ENCODE results near the gene NAGLU.
A peak's percentile ranks its signal among the peaks of the same experiment; 100 is the strongest.
"Not testable (repeated sequence)": the region's sequence is repeated elsewhere in the genome, so short reads cannot be mapped to it uniquely, and the experiment has no call there.

The NAGLU gene

GRCh38 chr17:42544874-42545283, 8.8 kb downstream of the NAGLU start:
- FAIRE-seq (no peak), DNase-seq (ENCODE audit: insufficient read length, low spot score) (no peak)
- TF ChIP-seq POLR2A (IDR thresholded peaks at IDR 0.05; ENCODE audit: low read depth, low read length): no peak

DNA sequence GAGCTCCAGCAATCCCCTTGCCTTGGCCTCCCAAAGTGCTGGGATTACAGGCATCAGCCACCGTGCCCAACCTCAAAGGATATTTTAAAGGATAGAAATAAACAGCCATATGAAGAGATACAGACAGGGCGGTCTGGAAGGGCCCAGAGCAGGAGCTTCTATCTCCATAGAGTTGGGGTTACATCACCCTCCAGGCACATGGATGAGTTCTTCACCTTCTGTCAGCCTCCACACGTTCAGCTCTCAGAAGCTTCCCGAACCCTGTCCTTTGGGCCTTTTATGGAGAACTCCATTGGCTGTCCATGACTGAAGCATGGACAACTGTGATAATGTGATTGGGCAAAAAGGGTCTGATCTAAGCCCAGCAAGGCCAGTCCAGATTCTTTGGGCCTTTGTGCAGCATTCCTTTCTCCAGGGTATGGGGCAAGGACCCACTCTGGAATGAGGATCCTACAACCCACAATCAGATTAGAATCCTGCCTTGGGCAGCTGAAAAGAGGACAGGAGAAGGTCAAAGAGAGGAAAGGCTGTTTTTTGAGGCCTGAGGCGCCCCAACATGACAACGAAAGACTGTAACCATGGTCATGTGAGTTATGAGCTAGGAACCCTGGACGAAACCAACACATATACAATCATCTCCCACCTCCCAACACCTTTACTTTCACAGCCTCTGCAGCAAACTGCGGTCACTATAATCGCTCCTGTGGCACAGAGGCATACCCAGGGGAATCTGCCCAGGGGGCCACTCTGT, 9.9 kb downstream of the NAGLU start:
- FAIRE-seq: not testable (repeated sequence)

DNA sequence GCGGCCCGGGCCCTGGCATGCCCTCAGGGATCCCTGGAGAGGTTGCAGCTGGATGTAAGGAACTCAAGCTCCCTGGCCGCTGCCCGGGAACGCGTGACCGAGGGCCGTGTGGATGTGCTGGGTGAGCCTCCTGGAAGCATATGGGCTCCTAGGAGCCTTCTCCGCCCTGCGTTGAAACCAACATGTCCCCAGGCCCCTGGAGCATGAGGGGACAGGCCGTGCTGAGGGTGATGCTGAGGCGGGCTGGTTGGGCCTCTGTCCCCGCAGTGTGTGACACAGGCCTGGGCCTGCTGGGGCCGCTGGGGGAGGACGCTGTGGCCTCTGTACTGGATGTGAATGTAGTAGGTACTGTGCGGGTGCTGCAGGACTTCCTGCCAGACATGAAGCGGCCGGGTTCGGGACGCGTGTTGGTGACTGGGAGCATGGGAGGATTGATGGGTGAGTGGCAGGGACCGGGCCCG, 11.0 kb downstream of the NAGLU start:
- DNase-seq (ENCODE audit: insufficient read length, low spot score): no peak

More for the DNA sequence above, 9.9 kb downstream of the NAGLU start:
- not testable (repeated sequence) for DNase-seq (ENCODE audit: insufficient read length, low spot score)

DNA sequence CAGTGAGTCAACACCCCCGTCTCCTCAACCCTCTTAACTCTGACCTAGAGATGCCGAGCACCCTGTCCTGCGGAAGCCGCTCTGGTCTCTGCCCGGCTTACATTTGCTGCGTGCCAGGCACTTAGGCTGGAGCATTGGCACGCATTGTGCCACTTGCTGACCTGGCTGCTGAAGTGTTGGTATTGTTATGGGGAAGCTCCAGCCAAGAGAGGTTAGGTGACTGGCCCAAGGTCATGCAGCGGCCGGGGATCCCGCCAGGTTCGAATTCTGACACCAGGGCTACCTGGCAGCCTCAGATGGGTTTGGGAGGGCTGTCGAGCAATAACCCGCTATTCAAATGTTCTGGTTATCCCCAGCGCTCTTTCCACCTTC, 11.6 kb downstream of the NAGLU start:
- DNase-seq (ENCODE audit: insufficient read length, low spot score) (no peak), FAIRE-seq (no peak)
- no peak for TF ChIP-seq POLR2A (IDR thresholded peaks at IDR 0.05; ENCODE audit: low read depth, low read length)

More for the DNA sequence above, 11.0 kb downstream of the NAGLU start:
- TF ChIP-seq POLR2A (IDR thresholded peaks at IDR 0.05; ENCODE audit: low read depth, low read length): no peak
- FAIRE-seq: no peak

GRCh38 chr17:42548070-42548837, 12.2 kb downstream of the NAGLU start:
- no peak for FAIRE-seq

GRCh38 chr17:42548993-42549755, 13.1 kb downstream of the NAGLU start:
- DNase-seq (ENCODE audit: insufficient read length, low spot score): no peak
- no peak for TF ChIP-seq POLR2A (IDR thresholded peaks at IDR 0.05; ENCODE audit: low read depth, low read length)
- FAIRE-seq: no peak

More at GRCh38 chr17:42548070-42548837, 12.2 kb downstream of the NAGLU start:
- no peak for TF ChIP-seq POLR2A (IDR thresholded peaks at IDR 0.05; ENCODE audit: low read depth, low read length)
- no peak for DNase-seq (ENCODE audit: insufficient read length, low spot score)

DNA sequence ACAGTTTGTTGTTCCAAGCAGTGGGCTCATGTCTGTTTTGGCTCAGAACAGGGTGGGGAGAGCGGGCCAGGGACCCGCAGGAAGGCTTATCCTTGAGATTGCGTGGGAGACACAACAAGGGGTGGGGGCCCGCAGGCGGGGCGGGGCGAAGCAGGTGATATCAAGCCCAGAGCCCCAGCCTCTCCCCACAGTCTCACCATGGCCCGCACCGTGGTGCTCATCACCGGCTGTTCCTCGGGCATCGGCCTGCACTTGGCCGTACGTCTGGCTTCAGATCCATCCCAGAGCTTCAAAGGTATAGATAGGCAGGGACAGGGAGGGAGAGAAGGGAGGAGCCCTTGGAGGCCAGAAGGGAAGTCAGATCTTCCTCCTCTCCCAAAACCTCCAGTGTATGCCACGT, 16.7 kb downstream of the NAGLU start, which contains the start of gene HSD17B1:
HSD17B1 (plus strand) TSS at position 188 of the 400 bp plus-strand sequence; CDS start at position 199, 11 bp downstream.
- FAIRE-seq: not testable (repeated sequence)

DNA sequence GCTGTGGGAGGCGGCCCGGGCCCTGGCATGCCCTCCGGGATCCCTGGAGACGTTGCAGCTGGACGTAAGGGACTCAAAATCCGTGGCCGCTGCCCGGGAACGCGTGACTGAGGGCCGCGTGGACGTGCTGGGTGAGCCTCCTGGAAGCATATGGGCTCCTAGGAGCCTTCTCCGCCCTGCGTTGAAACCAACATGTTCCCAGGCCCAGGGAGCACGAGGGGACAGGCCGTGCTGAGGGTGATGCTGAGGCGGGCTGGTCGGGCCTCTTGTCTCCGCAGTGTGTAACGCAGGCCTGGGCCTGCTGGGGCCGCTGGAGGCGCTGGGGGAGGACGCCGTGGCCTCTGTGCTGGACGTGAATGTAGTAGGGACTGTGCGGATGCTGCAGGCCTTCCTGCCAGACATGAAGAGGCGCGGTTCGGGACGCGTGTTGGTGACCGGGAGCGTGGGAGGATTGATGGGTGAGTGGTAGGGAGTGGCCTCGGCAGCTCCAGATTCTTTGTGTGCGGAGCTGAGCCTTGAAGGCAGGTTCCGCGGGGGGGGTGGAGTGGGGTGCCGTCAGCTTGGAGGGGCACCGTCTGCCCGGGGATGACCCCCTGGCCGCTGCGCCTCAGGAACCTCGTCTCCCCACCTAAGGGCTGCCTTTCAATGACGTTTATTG, 17.2 kb downstream of the NAGLU start:
- no peak for TF ChIP-seq POLR2A (IDR thresholded peaks at IDR 0.05; ENCODE audit: low read depth, low read length)

More for the DNA sequence above, 16.7 kb downstream of the NAGLU start, which contains the start of gene HSD17B1:
- not testable (repeated sequence) for DNase-seq (ENCODE audit: insufficient read length, low spot score)

GRCh38 chr17:42553866-42554249, 17.8 kb downstream of the NAGLU start:
- no peak for TF ChIP-seq POLR2A (IDR thresholded peaks at IDR 0.05; ENCODE audit: low read depth, low read length)
- no peak for DNase-seq (ENCODE audit: insufficient read length, low spot score)
- FAIRE-seq: no peak

More for the DNA sequence above, 17.2 kb downstream of the NAGLU start:
- DNase-seq (ENCODE audit: insufficient read length, low spot score): no peak
- FAIRE-seq: no peak

DNA sequence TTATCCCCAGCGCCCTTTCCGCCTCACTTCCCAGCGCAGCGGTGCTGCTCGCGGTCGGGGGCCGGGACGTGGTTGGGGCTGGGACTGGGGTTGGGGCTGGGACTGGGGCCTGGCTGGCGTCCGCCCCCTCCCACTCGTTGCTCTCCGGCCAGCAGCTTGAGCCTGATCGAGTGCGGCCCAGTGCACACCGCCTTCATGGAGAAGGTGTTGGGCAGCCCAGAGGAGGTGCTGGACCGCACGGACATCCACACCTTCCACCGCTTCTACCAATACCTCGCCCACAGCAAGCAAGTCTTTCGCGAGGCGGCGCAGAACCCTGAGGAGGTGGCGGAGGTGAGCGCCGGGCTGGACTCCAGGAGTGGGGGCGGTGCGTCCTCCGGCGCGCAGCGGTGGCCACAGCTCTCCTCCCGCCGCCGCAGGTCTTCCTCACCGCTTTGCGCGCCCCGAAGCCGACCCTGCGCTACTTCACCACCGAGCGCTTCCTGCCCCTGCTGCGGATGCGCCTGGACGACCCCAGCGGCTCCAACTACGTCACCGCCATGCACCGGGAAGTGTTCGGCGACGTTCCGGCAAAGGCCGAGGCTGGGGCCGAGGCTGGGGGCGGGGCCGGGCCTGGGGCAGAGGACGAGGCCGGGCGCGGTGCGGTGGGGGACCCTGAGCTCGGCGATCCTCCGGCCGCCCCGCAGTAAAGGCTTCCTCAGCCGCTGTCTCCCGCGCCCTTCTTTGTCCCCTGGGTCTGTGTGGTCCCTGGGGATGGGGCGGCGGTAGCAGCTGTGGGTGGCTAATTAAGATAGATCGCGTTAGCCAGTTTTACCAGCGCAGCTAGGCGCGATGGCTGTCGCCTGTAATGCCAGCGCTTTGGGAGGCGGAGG, 18.4 kb downstream of the NAGLU start:
- DNase-seq (ENCODE audit: insufficient read length, low spot score) (peak; percentile 79), FAIRE-seq (no peak)
- peak; percentile 87 for TF ChIP-seq POLR2A (IDR thresholded peaks at IDR 0.05; ENCODE audit: low read depth, low read length)

- FAIRE-seq (no peak), DNase-seq (ENCODE audit: insufficient read length, low spot score) (no peak)
- no peak for TF ChIP-seq POLR2A (IDR thresholded peaks at IDR 0.05; ENCODE audit: low read depth, low read length)
Measured at GRCh38 chr17:42555122-42555622, 19.1 kb downstream of the NAGLU start.

DNA sequence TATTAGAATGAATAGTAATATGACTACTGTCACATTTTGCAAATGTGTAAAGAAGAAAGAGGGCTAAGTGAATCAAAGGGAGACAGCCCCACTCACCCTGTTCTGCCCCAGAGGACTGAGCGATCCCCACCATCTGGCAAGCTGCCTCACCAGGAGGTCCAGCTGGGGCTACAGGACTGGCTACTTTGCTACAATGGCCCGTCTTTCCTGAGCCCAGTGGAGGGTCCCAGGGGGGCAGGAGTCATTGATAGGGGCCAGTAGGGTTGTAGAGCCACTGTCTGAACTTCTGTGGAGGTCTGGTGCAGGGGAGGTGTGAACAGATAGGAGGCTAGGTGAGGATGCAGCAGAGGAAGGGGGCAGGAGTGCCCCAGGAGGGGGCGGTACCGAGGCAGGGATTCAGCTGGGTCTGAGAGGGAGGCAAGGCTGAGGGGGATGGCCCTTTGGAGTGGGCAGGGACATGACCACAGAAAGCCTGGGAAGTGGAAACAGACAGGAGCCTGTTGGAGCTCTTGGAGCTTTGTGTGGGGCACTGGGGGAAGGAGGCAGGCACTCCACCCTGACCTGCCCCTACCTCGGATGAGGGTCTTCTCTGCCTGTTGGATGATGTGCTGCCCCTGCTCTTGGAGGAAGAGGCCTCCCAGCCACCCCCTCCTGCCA, 20.0 kb downstream of the NAGLU start:
- FAIRE-seq; DNase-seq (ENCODE audit: insufficient read length, low spot score): not testable (repeated sequence)

All from H54 (cell line).